Measurements from ENCODE around the gene SNX32. TPM values are rescaled to one million over a fixed set of nuclear protein-coding genes. Genes with fewer than 3 reads are reported as not detected.

Gene SNX32
- total and polyA plus RNA-seq, 2 of the 13 experiments (the other 11 are each of a cell fraction or from before 2014, with no cell fraction given), result 0.09 to 0.34 TPM

GRCh38 chr11:65849771-65850216 lies 16.0 kb downstream of the SNX32 start:
- H3K36me3 ChIP-seq (replicated peaks in 1 of 2; ENCODE audit: control insufficient read depth in 1 of 2, insufficient read depth in 2 of 2, low read length in 2 of 2), result peaks cover 4 to 18% of the 10 kb centered on the region in 2 experiments
- H3K79me2 ChIP-seq (ENCODE audit: insufficient read depth, low read length), result no peaks in the 10 kb centered on the region
- ChIA-PET POLR2A (interaction anchor here (1.3 to 4.1 kb wide), 4 partner anchors 8 to 129 kb away, joined by 3 to 21 read pairs (median 14); partner anchors contain the start of genes CFL1, MUS81 and RNASEH2C), CTCF (ENCODE audit: low intra/inter-chr PET ratio, low total read pairs) (no interaction called here)
- H3K27ac ChIP-seq (ENCODE audit: extremely low read length, insufficient read depth, low read length), result no peak overlapping the region
- in situ Hi-C loops (cut with HindIII; ENCODE audit: extremely low pct_ligation_motif_present, low pct_unique_long_range_greater_than_20kb) (loop anchor here (10.0 kb wide), 1 partner anchor 295 kb away; the partner anchor contains the start of gene LTBP3), intact Hi-C loops (cut with micrococcal nuclease; ENCODE audit: unreplicated experiment) (no loop called here)
- 22% methylated on average over 12 of the region's 16 CpGs for WGBS (ENCODE audit: low lambda C conversion rate)
- no peaks in the 10 kb centered on the region for H3K27me3 ChIP-seq (ENCODE audit: control insufficient read depth in 1 of 2, insufficient read depth in 2 of 2, low read length in 2 of 2)
- no peak for FAIRE-seq
- H2AFZ ChIP-seq (ENCODE audit: low read length), result no peak overlapping the region
- peaks cover 21% of the 10 kb centered on the region for H4K20me1 ChIP-seq (ENCODE audit: insufficient read depth, low read length)
- DNase-seq (ENCODE audit: low spot score), result no peak
- H3K9me3 ChIP-seq (ENCODE audit: low read length), result 0 out of 2 replicates have a peak, but pooled peaks cover 4% of the 10 kb centered on the region
- peak; percentile 21 for ATAC-seq
- H3K4me2 ChIP-seq (ENCODE audit: low read depth, low read length), result peak overlapping the region; percentile 60
- BruUV-seq (replicated peaks), result no TSS peak
- peaks cover 61% of the 10 kb centered on the region for H3K4me1 ChIP-seq (ENCODE audit: insufficient read depth, low read length)
- H3K4me3 ChIP-seq (replicated peaks in 1 of 3; ENCODE audit: insufficient read depth in 1 of 3, low read depth in 2 of 3, low read length in 3 of 3), result peak overlapping the region in 1 of 3 experiments; percentile 51; a peak in 1 of 6 replicates
- H3K9ac ChIP-seq (ENCODE audit: insufficient read depth, low read depth, low read length), result 0 out of 2 replicates have a peak overlapping the region, but pooled peaks have one; percentile 17
- TF ChIP-seq SIX1 (CRISPR knock-in tag; IDR thresholded peaks at IDR 0.05; ENCODE audit: borderline replicate concordance) (no peak), GATA4 (IDR thresholded peaks at IDR 0.05; ENCODE audit: borderline replicate concordance, low read depth) (no peak), ZNF343 (CRISPR knock-in tag; IDR thresholded peaks at IDR 0.05) (0 out of 2 replicates have a peak, but pooled peaks have one; percentile 31), ZNF207 (IDR thresholded peaks at IDR 0.05; ENCODE audit: borderline replicate concordance) (no peak), ZNF205 (CRISPR knock-in tag; IDR thresholded peaks at IDR 0.05) (no peak), PAX8 (CRISPR knock-in tag; IDR thresholded peaks at IDR 0.05; ENCODE audit: borderline replicate concordance) (no peak), ZZZ3 (CRISPR knock-in tag; IDR thresholded peaks at IDR 0.05; ENCODE audit: borderline replicate concordance) (peak; percentile 61; the same call in 1 of the 2 replicates), TFDP1 (CRISPR knock-in tag; IDR thresholded peaks at IDR 0.05; ENCODE audit: borderline replicate concordance) (peak; percentile 43; the same call in 1 of the 2 replicates), HOXA3 (CRISPR knock-in tag; IDR thresholded peaks at IDR 0.05) (no peak), MED1 (CRISPR knock-in tag; IDR thresholded peaks at IDR 0.05) (0 out of 2 replicates have a peak, but pooled peaks have one; percentile 19), TCF7L2 (IDR thresholded peaks at IDR 0.05; ENCODE audit: low read depth, low read length) (no peak)
- TF ChIP-seq, protein P1, sequence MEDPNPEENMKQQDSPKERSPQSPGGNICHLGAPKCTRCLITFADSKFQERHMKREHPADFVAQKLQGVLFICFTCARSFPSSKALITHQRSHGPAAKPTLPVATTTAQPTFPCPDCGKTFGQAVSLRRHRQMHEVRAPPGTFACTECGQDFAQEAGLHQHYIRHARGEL (CRISPR knock-in tag; IDR thresholded peaks at IDR 0.05), result no peak
- TF ChIP-seq, protein P2, sequence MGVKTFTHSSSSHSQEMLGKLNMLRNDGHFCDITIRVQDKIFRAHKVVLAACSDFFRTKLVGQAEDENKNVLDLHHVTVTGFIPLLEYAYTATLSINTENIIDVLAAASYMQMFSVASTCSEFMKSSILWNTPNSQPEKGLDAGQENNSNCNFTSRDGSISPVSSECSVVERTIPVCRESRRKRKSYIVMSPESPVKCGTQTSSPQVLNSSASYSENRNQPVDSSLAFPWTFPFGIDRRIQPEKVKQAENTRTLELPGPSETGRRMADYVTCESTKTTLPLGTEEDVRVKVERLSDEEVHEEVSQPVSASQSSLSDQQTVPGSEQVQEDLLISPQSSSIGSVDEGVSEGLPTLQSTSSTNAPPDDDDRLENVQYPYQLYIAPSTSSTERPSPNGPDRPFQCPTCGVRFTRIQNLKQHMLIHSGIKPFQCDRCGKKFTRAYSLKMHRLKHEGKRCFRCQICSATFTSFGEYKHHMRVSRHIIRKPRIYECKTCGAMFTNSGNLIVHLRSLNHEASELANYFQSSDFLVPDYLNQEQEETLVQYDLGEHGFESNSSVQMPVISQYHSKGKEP (CRISPR knock-in tag; IDR thresholded peaks at IDR 0.05), result no peak
